Hepatocyte (in vitro differentiated cells): ENCODE measurements around the gene TMEM109. TPM values are rescaled to one million over a fixed set of nuclear protein-coding genes. Genes with fewer than 3 reads are reported as not detected.

Source experiments
- DNase-seq: peaks from one replicate; pipeline ENCODE4 v3.0.0-alpha.2; 2016; ENCODE audit warnings: low spot score
- H2AFZ ChIP-seq: fragments of 200-600 bp; sonication (generic); 2 replicates; pipeline ENCODE4 v1.6.0; 2016; ENCODE audit warnings: antibody characterized with exemption, mild to moderate bottlenecking
- H3K27ac ChIP-seq: fragments of 200-600 bp; sonication (generic); 2 replicates; pipeline ENCODE4 v1.5.1; 2016; ENCODE audit warnings: mild to moderate bottlenecking
- H3K27me3 ChIP-seq: fragments of 200-600 bp; sonication (generic); 2 replicates; pipeline ENCODE4 v1.6.1; 2016
- H3K36me3 ChIP-seq: fragments of 200-600 bp; sonication (generic); replicated peaks from 2 replicates; pipeline ENCODE4 v1.5.1; 2016; ENCODE audit warnings: low read depth; ENCODE audit not compliant: insufficient read depth
- H3K4me1 ChIP-seq: fragments of 200-600 bp; sonication (generic); 2 replicates; pipeline ENCODE4 v1.5.1; 2016; ENCODE audit warnings: mild to moderate bottlenecking, moderate library complexity; ENCODE audit not compliant: insufficient read depth
- H3K4me2 ChIP-seq: fragments of 200-600 bp; sonication (generic); 2 replicates; pipeline ENCODE4 v1.6.0; 2016
- H3K4me3 ChIP-seq: fragments of 200-600 bp; sonication (generic); 2 replicates; pipeline ENCODE4 v1.5.1; 2016; ENCODE audit warnings: mild to moderate bottlenecking
- H3K79me2 ChIP-seq: fragments of 200-600 bp; sonication (generic); 2 replicates; pipeline ENCODE4 v1.6.0; 2017; ENCODE audit warnings: mild to moderate bottlenecking
- H3K9me2 ChIP-seq: fragments of 200-600 bp; sonication (generic); replicated peaks from 2 replicates; pipeline ENCODE4 v1.6.0; 2017; ENCODE audit warnings: mild to moderate bottlenecking; ENCODE audit not compliant: insufficient read depth
- H3K9me3 ChIP-seq: fragments of 200-600 bp; sonication (generic); 2 replicates; pipeline ENCODE4 v1.5.1; 2016; ENCODE audit warnings: low read depth, mild to moderate bottlenecking
- H4K20me1 ChIP-seq: fragments of 200-600 bp; sonication (generic); 2 replicates; pipeline ENCODE4 v1.6.0; 2016; ENCODE audit warnings: mild to moderate bottlenecking; ENCODE audit not compliant: insufficient read depth, poor library complexity, severe bottlenecking
- EZH2 ChIP-seq: fragments of 200-600 bp; sonication (generic); IDR thresholded peaks from 2 replicates; pipeline ENCODE4 v1.6.1; 2016; ENCODE audit warnings: antibody characterized with exemption, mild to moderate bottlenecking, borderline replicate concordance
- EZH2phosphoT487 ChIP-seq: fragments of 200-600 bp; sonication (generic); IDR thresholded peaks from one replicate; pipeline ENCODE4 v1.6.1; 2018; ENCODE audit warnings: antibody characterized with exemption, mild to moderate bottlenecking, low read depth, moderate library complexity; ENCODE audit not compliant: unreplicated experiment, severe bottlenecking
- WGBS: methylation state at CpG from one replicate; pipeline ENCODE4 v1.1.6; 2016; ENCODE audit warnings: low lambda C conversion rate; ENCODE audit errors: missing lambda C conversion rate; 5-methylcytosine and 5-hydroxymethylcytosine counted together
- polyA plus RNA-seq: library from polyadenylated mRNA; unstranded; fragments of >200 nt; fragmentation: Nextera tagmentation; extraction: Ambion mirVana; gene quantifications from 2 replicates; pipeline ENCODE4 v1.2.1, GENCODE V29; 2016
- total RNA-seq: library from RNA; depleted of rRNA; stranded (reverse); fragments of >200 nt; gene quantifications from 2 replicates; pipeline ENCODE4 v1.2.3, GENCODE V29; 2014
- TF ChIP-seq, protein P1 (sequence below): fragments of 200-600 bp; sonication (generic); IDR thresholded peaks from 2 replicates; pipeline ENCODE4 v1.5.1; 2016; ENCODE audit warnings: antibody characterized with exemption, mild to moderate bottlenecking; ENCODE audit not compliant: poor library complexity

Gene TMEM109
- total and polyA plus RNA-seq, 2 experiments from 2014 or later: 30.0 to 86.9 TPM

DNA sequence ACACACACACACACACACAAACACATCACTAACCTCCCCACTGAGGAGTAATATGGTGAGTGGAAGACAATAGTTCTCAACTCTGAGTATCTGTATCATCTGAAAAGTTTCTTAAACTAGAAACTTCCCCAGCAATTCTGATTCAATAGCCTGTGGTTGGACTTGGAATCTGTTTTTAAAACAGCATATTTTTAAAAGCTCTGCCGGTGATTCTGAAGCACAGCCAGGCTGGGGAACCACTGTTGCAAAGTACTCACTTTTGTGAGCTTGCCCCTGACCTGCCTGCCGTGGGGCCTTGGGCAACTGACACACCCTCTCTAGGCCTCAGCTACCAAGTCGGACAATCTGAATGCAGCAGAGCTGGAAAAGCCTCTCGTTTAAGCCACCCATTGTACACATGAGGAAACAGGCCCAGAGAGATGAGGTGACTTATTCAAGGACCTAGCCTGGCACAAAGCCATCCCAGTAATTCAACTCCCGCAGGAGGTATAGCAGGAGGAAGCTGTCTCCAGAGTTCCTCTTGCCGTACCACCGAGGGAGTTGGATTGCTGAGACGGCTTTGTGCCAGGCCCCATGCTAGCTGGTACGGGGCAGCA is 29.1 kb downstream of the TMEM109 start:
- peaks cover 6% of the 10 kb centered on the region for H3K4me1 ChIP-seq
- no peaks in the 10 kb centered on the region for H3K79me2 ChIP-seq
- H3K27ac ChIP-seq: no peak overlapping the region
- TF ChIP-seq, protein P1, sequence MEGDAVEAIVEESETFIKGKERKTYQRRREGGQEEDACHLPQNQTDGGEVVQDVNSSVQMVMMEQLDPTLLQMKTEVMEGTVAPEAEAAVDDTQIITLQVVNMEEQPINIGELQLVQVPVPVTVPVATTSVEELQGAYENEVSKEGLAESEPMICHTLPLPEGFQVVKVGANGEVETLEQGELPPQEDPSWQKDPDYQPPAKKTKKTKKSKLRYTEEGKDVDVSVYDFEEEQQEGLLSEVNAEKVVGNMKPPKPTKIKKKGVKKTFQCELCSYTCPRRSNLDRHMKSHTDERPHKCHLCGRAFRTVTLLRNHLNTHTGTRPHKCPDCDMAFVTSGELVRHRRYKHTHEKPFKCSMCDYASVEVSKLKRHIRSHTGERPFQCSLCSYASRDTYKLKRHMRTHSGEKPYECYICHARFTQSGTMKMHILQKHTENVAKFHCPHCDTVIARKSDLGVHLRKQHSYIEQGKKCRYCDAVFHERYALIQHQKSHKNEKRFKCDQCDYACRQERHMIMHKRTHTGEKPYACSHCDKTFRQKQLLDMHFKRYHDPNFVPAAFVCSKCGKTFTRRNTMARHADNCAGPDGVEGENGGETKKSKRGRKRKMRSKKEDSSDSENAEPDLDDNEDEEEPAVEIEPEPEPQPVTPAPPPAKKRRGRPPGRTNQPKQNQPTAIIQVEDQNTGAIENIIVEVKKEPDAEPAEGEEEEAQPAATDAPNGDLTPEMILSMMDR: no peak
- TF ChIP-seq EZH2phosphoT487 (no peak), EZH2 (no peak)
- H3K4me3 ChIP-seq: no peak overlapping the region
- no peaks in the 10 kb centered on the region for H3K9me2 ChIP-seq
- no peaks in the 10 kb centered on the region for H3K9me3 ChIP-seq
- H3K27me3 ChIP-seq: no peaks in the 10 kb centered on the region
- no peak for DNase-seq
- no peak overlapping the region for H3K4me2 ChIP-seq
- no peak overlapping the region for H2AFZ ChIP-seq
- H3K36me3 ChIP-seq: no peaks in the 10 kb centered on the region
- no peaks in the 10 kb centered on the region for H4K20me1 ChIP-seq
- 69% methylated on average over 9 of the region's 9 CpGs for WGBS

DNA sequence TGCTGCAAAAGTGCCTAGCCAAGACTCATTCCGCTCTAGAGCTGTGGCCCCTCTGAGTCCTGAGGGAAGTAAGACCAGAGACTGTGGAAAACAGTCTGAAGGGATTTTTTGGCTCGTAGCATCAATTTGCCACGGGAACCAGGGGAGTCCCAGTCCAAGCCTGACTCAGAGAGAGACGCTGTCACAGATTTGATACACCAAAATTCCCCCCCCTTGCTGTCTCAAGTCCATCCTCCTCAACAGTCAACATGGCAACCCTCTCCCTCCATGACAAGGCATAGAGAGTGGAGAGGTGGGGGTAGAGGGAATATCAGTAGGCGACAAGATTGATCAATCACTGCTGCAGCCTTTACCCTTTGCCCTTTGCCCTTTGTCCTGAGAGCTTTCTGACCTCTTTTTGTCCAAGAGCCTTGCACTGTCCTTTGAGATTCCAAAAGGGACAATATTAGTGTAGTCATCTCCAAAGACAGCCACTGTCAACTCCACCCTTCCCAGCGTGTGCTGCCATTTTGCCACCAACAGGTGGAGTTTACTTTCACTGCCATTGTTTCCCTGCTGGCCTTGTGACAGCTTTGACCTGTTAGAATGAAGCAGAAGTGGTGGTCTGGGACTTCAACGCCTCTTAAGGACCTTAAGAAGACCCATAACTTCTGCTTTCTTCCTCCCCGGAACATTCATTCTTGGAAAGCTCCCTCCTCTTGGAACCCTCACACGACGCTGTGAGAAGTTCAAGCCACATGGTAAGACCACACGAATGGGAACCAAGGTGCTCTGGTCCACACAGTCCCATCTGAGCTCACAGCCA is 30.7 kb downstream of the TMEM109 start:
- Histone ChIP-seq H3K79me2 (no peaks in the 10 kb centered on the region), H3K36me3 (no peaks in the 10 kb centered on the region), H2AFZ (no peak overlapping the region), H3K9me3 (no peaks in the 10 kb centered on the region), H3K27ac (no peak overlapping the region), H3K27me3 (peaks cover 6% of the 10 kb centered on the region), H3K4me1 (peaks cover 6% of the 10 kb centered on the region), H4K20me1 (no peaks in the 10 kb centered on the region), H3K4me2 (no peak overlapping the region), H3K9me2 (no peaks in the 10 kb centered on the region), H3K4me3 (no peak overlapping the region)
- 85% methylated on average over 11 of the region's 11 CpGs for WGBS
- no peak for DNase-seq
- no peak for TF ChIP-seq EZH2

DNA sequence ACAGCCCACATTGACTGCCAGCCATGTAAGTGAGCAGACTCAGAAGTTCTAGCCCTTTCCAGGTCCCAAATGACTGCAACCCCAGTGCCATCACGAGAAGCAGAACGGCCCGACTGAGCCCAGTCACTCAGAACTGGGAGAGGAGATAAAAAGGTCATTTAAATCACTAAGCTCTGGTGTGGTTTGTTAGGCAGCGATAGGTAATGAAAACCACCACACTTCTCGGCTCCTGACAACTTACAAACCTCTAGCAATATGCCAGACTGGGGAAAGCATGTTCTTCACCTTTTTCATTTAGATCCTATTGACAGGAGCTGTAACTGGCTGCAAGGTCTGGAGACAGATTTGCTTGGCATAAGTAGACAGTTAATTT is 31.3 kb downstream of the TMEM109 start:
- peaks cover 3% of the 10 kb centered on the region for H3K4me1 ChIP-seq

More for the DNA sequence above, 31.3 kb downstream of the TMEM109 start:
- H3K27me3 ChIP-seq: peaks cover 12% of the 10 kb centered on the region
- H2AFZ ChIP-seq: no peak overlapping the region
- no peaks in the 10 kb centered on the region for H3K36me3 ChIP-seq
- no peak overlapping the region for H3K4me2 ChIP-seq
- H3K27ac ChIP-seq: no peak overlapping the region
- TF ChIP-seq EZH2phosphoT487 (no peak), EZH2 (no peak)
- TF ChIP-seq, protein P1: no peak
- H3K9me3 ChIP-seq: no peaks in the 10 kb centered on the region
- 89% methylated on average over 5 of the region's 5 CpGs for WGBS
- no peak for DNase-seq
- no peaks in the 10 kb centered on the region for H4K20me1 ChIP-seq
- no peak overlapping the region for H3K4me3 ChIP-seq
- no peaks in the 10 kb centered on the region for H3K9me2 ChIP-seq
- H3K79me2 ChIP-seq: no peaks in the 10 kb centered on the region
